H1 (cell line): Measurements from ENCODE around the gene ABITRAM. TPM values are rescaled to one million over a fixed set of nuclear protein-coding genes. Genes with fewer than 3 reads are reported as not detected.

Experiments used
- CTCF ChIA-PET: fragments of 300-600 bp; sonication (Branson Sonifier 250); formaldehyde crosslinking; loops from one replicate; lab custom pipeline; 2021; ENCODE audit not compliant: partially characterized antibody; lab: Charles Lee
- POLR2A ChIA-PET: fragments of 300-600 bp; sonication (Branson Sonifier 250); formaldehyde crosslinking; loops from one replicate; lab custom pipeline; 2021; ENCODE audit warnings: inconsistent platforms; ENCODE audit not compliant: partially characterized antibody; lab: Charles Lee
- DNase-seq, 2 experiments: peaks; one replicate each; pipeline versions ENCODE4 v3.0.0 to v3.0.0-alpha.2; 2010 to 2022; ENCODE audit warnings: low spot score in 2 of 2, low read depth in 1 of 2, mixed read lengths in 1 of 2
- FAIRE-seq: peaks from 2 replicates; lab custom pipeline; 2011; peaks lifted over from hg19 to GRCh38; lab: Jason Lieb, UNC
- H2AFZ ChIP-seq: 2 replicates; pipeline ENCODE4 v1.8.1; 2012; ENCODE audit warnings: low read length, inconsistent platforms
- H2AK5ac ChIP-seq: 2 replicates; pipeline ENCODE4 v1.6.1; 2013; ENCODE audit warnings: low read depth, low read length
- H2BK120ac ChIP-seq: replicated peaks from 2 replicates; pipeline ENCODE3; 2013; ENCODE audit warnings: low read depth, low read length, inconsistent platforms
- H2BK12ac ChIP-seq: 2 replicates; pipeline ENCODE4 v1.6.1; 2013; ENCODE audit warnings: low read depth, low read length
- H2BK15ac ChIP-seq: 2 replicates; pipeline ENCODE4 v1.6.1; 2013; ENCODE audit warnings: low read length
- H2BK20ac ChIP-seq: 2 replicates; pipeline ENCODE4 v1.6.1; 2013; ENCODE audit warnings: low read length
- H2BK5ac ChIP-seq: 2 replicates; pipeline ENCODE4 v1.6.1; 2013; ENCODE audit warnings: low read depth, low read length
- H3K14ac ChIP-seq: 2 replicates; pipeline ENCODE4 v1.6.1; 2013; ENCODE audit warnings: inconsistent platforms; ENCODE audit not compliant: insufficient read length
- H3K18ac ChIP-seq: 2 replicates; pipeline ENCODE4 v1.6.1; 2013; ENCODE audit warnings: low read length; ENCODE audit errors: extremely low read depth
- H3K23ac ChIP-seq: 2 replicates; pipeline ENCODE4 v1.6.1; 2013; ENCODE audit warnings: inconsistent platforms; ENCODE audit not compliant: insufficient read length
- H3K23me2 ChIP-seq: 2 replicates; pipeline ENCODE4 v1.6.1; 2013; ENCODE audit warnings: low read depth, low read length
- H3K27ac ChIP-seq: 2 replicates; pipeline ENCODE4 v1.6.1; 2011; ENCODE audit warnings: low read depth, low read length, inconsistent platforms
- H3K27me3 ChIP-seq, 4 experiments: replicated peaks in 1 of 4; 1 replicate in 1 of 4; 2 replicates in 3 of 4; pipeline versions ENCODE4 v1.6.1 to v1.8.1; 2011 to 2013; ENCODE audit warnings: low read length in 3 of 4, mild to moderate bottlenecking in 3 of 4, inconsistent platforms in 2 of 4, mixed read lengths in 2 of 4, moderate library complexity in 1 of 4; ENCODE audit not compliant: control insufficient read depth in 3 of 4, insufficient read depth in 3 of 4; ENCODE audit errors: extremely low read depth in 1 of 4
- H3K36me3 ChIP-seq, 4 experiments: 2 replicates each; pipeline versions ENCODE4 v1.6.1 to v1.8.1; 2011 to 2013; ENCODE audit warnings: mild to moderate bottlenecking in 4 of 4, low read length in 3 of 4, moderate library complexity in 2 of 4, control low read depth in 1 of 4, inconsistent platforms in 1 of 4; ENCODE audit not compliant: insufficient read depth in 4 of 4, control insufficient read depth in 2 of 4
- H3K4ac ChIP-seq: replicated peaks from 2 replicates; pipeline ENCODE3; 2013; ENCODE audit warnings: low read length, low read depth, mixed read lengths, inconsistent platforms; ENCODE audit not compliant: insufficient read length
- H3K4me1 ChIP-seq, 4 experiments: replicated peaks in 1 of 4; 1 replicate in 1 of 4; 2 replicates in 3 of 4; pipeline versions ENCODE4 v1.6.1 to v1.8.1; 2011 to 2013; ENCODE audit warnings: low read length in 3 of 4, inconsistent platforms in 2 of 4, mixed read lengths in 1 of 4; ENCODE audit not compliant: insufficient read depth in 4 of 4, control insufficient read depth in 3 of 4
- H3K4me2 ChIP-seq, 2 experiments: 2 replicates each; pipeline versions ENCODE4 v1.6.1 to v1.8.1; 2011 to 2013; ENCODE audit warnings: low read depth in 2 of 2, low read length in 2 of 2, control low read depth in 1 of 2, inconsistent platforms in 1 of 2, mild to moderate bottlenecking in 1 of 2; ENCODE audit not compliant: insufficient read depth in 1 of 2
- H3K4me3 ChIP-seq, 4 experiments: fragments of 200-600, 300-600 bp in 1 of 4; sonication (generic), shearing (Covaris generic), sonication (Bioruptor Twin) in 1 of 4; 2 replicates each; pipeline versions ENCODE4 v1.5.1 to v1.8.1; 2011 to 2016; ENCODE audit warnings: low read length in 4 of 4, low read depth in 3 of 4, control low read depth in 2 of 4, inconsistent platforms in 2 of 4, mild to moderate bottlenecking in 2 of 4, mixed read lengths in 1 of 4, moderate library complexity in 1 of 4; ENCODE audit not compliant: insufficient read depth in 2 of 4; ENCODE audit errors: extremely low read depth in 1 of 4
- H3K56ac ChIP-seq: replicated peaks from 2 replicates; pipeline ENCODE3; 2013; ENCODE audit warnings: low read depth, mild to moderate bottlenecking, mixed read lengths, low read length, inconsistent platforms; ENCODE audit not compliant: insufficient read length
- H3K79me1 ChIP-seq: 2 replicates; pipeline ENCODE4 v1.6.1; 2013; ENCODE audit warnings: low read depth, low read length, control low read depth
- H3K79me2 ChIP-seq, 2 experiments: 2 replicates each; pipeline versions ENCODE4 v1.6.1 to v1.8.1; 2012 to 2013; ENCODE audit warnings: low read length in 2 of 2, mild to moderate bottlenecking in 2 of 2, inconsistent platforms in 1 of 2; ENCODE audit not compliant: insufficient read depth in 2 of 2, control insufficient read depth in 1 of 2
- H3K9ac ChIP-seq, 4 experiments: replicated peaks in 1 of 4; 1 replicate in 1 of 4; 2 replicates in 3 of 4; pipeline versions ENCODE4 v1.6.1 to v1.8.1; 2011 to 2013; ENCODE audit warnings: low read depth in 3 of 4, low read length in 3 of 4, control low read depth in 2 of 4, mild to moderate bottlenecking in 2 of 4, moderate library complexity in 2 of 4, inconsistent platforms in 1 of 4; ENCODE audit errors: extremely low read depth in 1 of 4
- H3K9me3 ChIP-seq, 2 experiments: 2 replicates each; pipeline versions ENCODE4 v1.6.1 to v1.8.1; 2012 to 2013; ENCODE audit warnings: mild to moderate bottlenecking in 2 of 2, moderate library complexity in 2 of 2, control low read depth in 1 of 2, inconsistent platforms in 1 of 2, low read depth in 1 of 2, low read length in 1 of 2, mixed read lengths in 1 of 2; ENCODE audit not compliant: insufficient read depth in 2 of 2
- H4K20me1 ChIP-seq, 2 experiments: replicated peaks in 1 of 2; 2 replicates each; pipeline versions ENCODE3 to v1.8.1; 2011 to 2013; ENCODE audit warnings: inconsistent platforms in 2 of 2, low read length in 2 of 2, mild to moderate bottlenecking in 1 of 2; ENCODE audit not compliant: insufficient read depth in 2 of 2, control insufficient read depth in 1 of 2
- H4K5ac ChIP-seq: 2 replicates; pipeline ENCODE4 v1.6.1; 2013; ENCODE audit warnings: low read length, low read depth, mixed read lengths, inconsistent platforms; ENCODE audit not compliant: insufficient read length
- H4K8ac ChIP-seq: 2 replicates; pipeline ENCODE4 v1.8.0; 2013; ENCODE audit warnings: mild to moderate bottlenecking, moderate library complexity, low read length, inconsistent platforms; ENCODE audit not compliant: insufficient read depth; ENCODE audit errors: extremely low read depth
- H4K91ac ChIP-seq: replicated peaks from 2 replicates; pipeline ENCODE3; 2013; ENCODE audit warnings: low read length, mixed read lengths, inconsistent platforms; ENCODE audit not compliant: insufficient read length
- CEBPB ChIP-seq: IDR thresholded peaks from 2 replicates; pipeline ENCODE4 v1.6.1; 2012; ENCODE audit warnings: low read depth, low read length
- CREB1 ChIP-seq: IDR thresholded peaks from 2 replicates; pipeline ENCODE4 v1.6.1; 2012; ENCODE audit warnings: inconsistent platforms
- JUND ChIP-seq: IDR thresholded peaks from 2 replicates; pipeline ENCODE4 v1.6.1; 2011; ENCODE audit warnings: mild to moderate bottlenecking, improper control_type of control experiment, low read length
- RBBP5 ChIP-seq: IDR thresholded peaks from 2 replicates; pipeline ENCODE4 v1.7.1; 2012; ENCODE audit warnings: low read depth, mild to moderate bottlenecking, inconsistent platforms, low read length, moderate library complexity, borderline replicate concordance
- RNF2 ChIP-seq: fragments of 200-900, 300-1000 bp; sonication (generic); IDR thresholded peaks from 2 replicates; pipeline ENCODE4 v1.7.1; 2016; ENCODE audit warnings: borderline replicate concordance, low read depth, mild to moderate bottlenecking, antibody characterized with exemption, low read length; ENCODE audit not compliant: poor library complexity, severe bottlenecking; ENCODE audit errors: missing control alignments
- RXRA ChIP-seq: IDR thresholded peaks from 2 replicates; pipeline ENCODE4 v1.6.1; 2011; ENCODE audit warnings: low read depth, mild to moderate bottlenecking, low read length, moderate library complexity; ENCODE audit not compliant: insufficient read depth
- SP1 ChIP-seq: IDR thresholded peaks from 2 replicates; pipeline ENCODE4 v1.6.1; 2011; ENCODE audit warnings: low read depth, low read length
- SP2 ChIP-seq: IDR thresholded peaks from 2 replicates; pipeline ENCODE4 v1.6.1; 2012; ENCODE audit warnings: mild to moderate bottlenecking, low read length, inconsistent platforms
- SP4 ChIP-seq: IDR thresholded peaks from 2 replicates; pipeline ENCODE4 v1.6.1; 2012; ENCODE audit warnings: low read length, inconsistent platforms
- SRF ChIP-seq: IDR thresholded peaks from 2 replicates; pipeline ENCODE4 v1.6.1; 2011; ENCODE audit warnings: mild to moderate bottlenecking, low read depth, low read length, moderate library complexity
- SUZ12 ChIP-seq: fragments of 200-600 bp; sonication (generic); IDR thresholded peaks from 2 replicates; pipeline ENCODE4 v1.6.1; 2012; ENCODE audit warnings: mild to moderate bottlenecking, inconsistent platforms, low read length, moderate library complexity, mixed read lengths
- TEAD4 ChIP-seq: IDR thresholded peaks from 2 replicates; pipeline ENCODE4 v1.6.1; 2012; ENCODE audit warnings: low read depth, low read length, inconsistent platforms, mixed read lengths
- polyA plus RNA-seq, 7 experiments: library from polyadenylated mRNA; depleted of rRNA in 3 of 7; stranded (reverse) in 5 of 7; unstranded in 2 of 7; fragments of >200 nt in 5 of 7; fragments of 200-250 nt in 2 of 7; gene quantifications; 1 replicate in 5 of 7; 2 replicates in 1 of 7; 4 replicates in 1 of 7; pipeline versions ENCODE4 v1.2.1 to v1.2.3, GENCODE V29; 2011 to 2013; ENCODE audit warnings: missing spikeins in 2 of 7, mixed read lengths in 2 of 7
- total RNA-seq: library from RNA; stranded (reverse); fragmentation: NEBNext Ultra II Directional; extraction: Animal tissue kit (Norgen Biotek cat#: 25700); gene quantifications from 2 replicates; pipeline ENCODE4 v1.2.1, GENCODE V29; 2021

The ABITRAM gene
- total and polyA plus RNA-seq, 2 of the 8 experiments (the other 6 are each of a cell fraction or from before 2014, with no cell fraction given): 8.4 to 9.0 TPM

GRCh38 chr9:108910402-108910801 is 23.8 kb upstream of the ABITRAM start:
- no peaks in the 10 kb centered on the region for H3K79me2 ChIP-seq
- H2BK5ac ChIP-seq: no peak overlapping the region
- H3K9me3 ChIP-seq: no peaks in the 10 kb centered on the region
- no peak overlapping the region for H2BK20ac ChIP-seq
- H4K91ac ChIP-seq: no peak overlapping the region
- H3K23me2 ChIP-seq: no peaks in the 10 kb centered on the region
- no peak for TF ChIP-seq SP4
- TF ChIP-seq SUZ12: no peak
- TF ChIP-seq RBBP5: no peak
- no peak for TF ChIP-seq RNF2
- no peak for TF ChIP-seq RXRA
- no peak for TF ChIP-seq CREB1
- TF ChIP-seq SP1: no peak
- no peak for TF ChIP-seq SP2
- no peak for TF ChIP-seq TEAD4
- TF ChIP-seq JUND: no peak
- no peak for TF ChIP-seq CEBPB
- no peak for TF ChIP-seq SRF
- peaks cover 0 to 2% of the 10 kb centered on the region in 2 experiments for H4K20me1 ChIP-seq
- ChIA-PET CTCF (interaction anchor here (1.5 kb wide), 1 partner anchor 12 kb away, joined by 3 read pairs; no protein-coding TSS in a partner anchor), POLR2A (no interaction called here)
- no peak overlapping the region for H2BK15ac ChIP-seq
- no peak for DNase-seq
- no peak overlapping the region for H3K56ac ChIP-seq
- H2AFZ ChIP-seq: no peak overlapping the region
- no peak overlapping the region for H2AK5ac ChIP-seq
- FAIRE-seq: no peak
- H4K8ac ChIP-seq: no peak overlapping the region
- no peak overlapping the region for H3K14ac ChIP-seq
- no peak overlapping the region for H3K4me2 ChIP-seq
- H3K4ac ChIP-seq: no peak overlapping the region
- H3K18ac ChIP-seq: no peak overlapping the region
- H3K36me3 ChIP-seq: peaks cover 8 to 59% (median 25%) of the 10 kb centered on the region in 4 experiments; a peak in 7 of 8 replicates
- H2BK120ac ChIP-seq: no peak overlapping the region
- no peaks in the 10 kb centered on the region for H3K79me1 ChIP-seq
- no peaks in the 10 kb centered on the region for H3K27me3 ChIP-seq
- H2BK12ac ChIP-seq: no peak overlapping the region
- no peak overlapping the region for H3K27ac ChIP-seq
- H3K4me3 ChIP-seq: no peak overlapping the region
- H3K4me1 ChIP-seq: no peaks in the 10 kb centered on the region
- no peak overlapping the region for H3K9ac ChIP-seq
- no peak overlapping the region for H3K23ac ChIP-seq
- H4K5ac ChIP-seq: no peak overlapping the region
